ACC112 (cell line): Measurements from ENCODE around the gene SLC1A3.
"Not testable (repeated sequence)": the region's sequence is repeated elsewhere in the genome, so short reads cannot be mapped to it uniquely, and the experiment has no call there.

Source experiments
- H2AFZ ChIP-seq: fragments of 200-600 bp; sonication (generic); one replicate; pipeline ENCODE4 v1.6.0; 2017; ENCODE audit warnings: antibody characterized with exemption, low read length; ENCODE audit not compliant: unreplicated experiment
- H3K27ac ChIP-seq: fragments of 200-600 bp; sonication (generic); 2 replicates; pipeline ENCODE4 v1.5.1; 2014; ENCODE audit warnings: low read depth, mild to moderate bottlenecking, antibody characterized with exemption, low read length, moderate library complexity
- H3K27me3 ChIP-seq: fragments of 200-600 bp; sonication (generic); 2 replicates; pipeline ENCODE4 v1.6.1; 2014; ENCODE audit warnings: mild to moderate bottlenecking, antibody characterized with exemption, low read length, moderate library complexity, mixed read lengths; ENCODE audit not compliant: insufficient read depth
- H3K36me3 ChIP-seq: fragments of 200-600 bp; sonication (generic); 2 replicates; pipeline ENCODE4 v1.6.1; 2016; ENCODE audit warnings: mild to moderate bottlenecking, antibody characterized with exemption, low read length, moderate library complexity, mixed read lengths; ENCODE audit not compliant: insufficient read depth
- H3K4me1 ChIP-seq: fragments of 200-600 bp; sonication (generic); one replicate; pipeline ENCODE4 v1.6.1; 2016; ENCODE audit warnings: low read length, mixed read lengths; ENCODE audit not compliant: insufficient read depth, unreplicated experiment, control insufficient read depth
- H3K4me3 ChIP-seq: fragments of 200-600 bp; sonication (generic); 2 replicates; pipeline ENCODE4 v1.5.1; 2014; ENCODE audit warnings: mild to moderate bottlenecking, low read depth, low read length
- H3K79me2 ChIP-seq: fragments of 200-600 bp; sonication (generic); one replicate; pipeline ENCODE4 v1.6.0; 2016; ENCODE audit warnings: low read length; ENCODE audit not compliant: control insufficient read depth, unreplicated experiment, insufficient read depth

The SLC1A3 gene

GRCh38 chr5:36581070-36581469 is 25.3 kb upstream of the SLC1A3 start:
- Histone ChIP-seq H2AFZ (no peak overlapping the region), H3K79me2 (no peaks in the 10 kb centered on the region), H3K4me1 (no peaks in the 10 kb centered on the region), H3K27ac (no peak overlapping the region), H3K4me3 (no peak overlapping the region), H3K27me3 (peaks cover 20% of the 10 kb centered on the region; the same call in 1 of the 2 replicates), H3K36me3 (no peaks in the 10 kb centered on the region)

DNA sequence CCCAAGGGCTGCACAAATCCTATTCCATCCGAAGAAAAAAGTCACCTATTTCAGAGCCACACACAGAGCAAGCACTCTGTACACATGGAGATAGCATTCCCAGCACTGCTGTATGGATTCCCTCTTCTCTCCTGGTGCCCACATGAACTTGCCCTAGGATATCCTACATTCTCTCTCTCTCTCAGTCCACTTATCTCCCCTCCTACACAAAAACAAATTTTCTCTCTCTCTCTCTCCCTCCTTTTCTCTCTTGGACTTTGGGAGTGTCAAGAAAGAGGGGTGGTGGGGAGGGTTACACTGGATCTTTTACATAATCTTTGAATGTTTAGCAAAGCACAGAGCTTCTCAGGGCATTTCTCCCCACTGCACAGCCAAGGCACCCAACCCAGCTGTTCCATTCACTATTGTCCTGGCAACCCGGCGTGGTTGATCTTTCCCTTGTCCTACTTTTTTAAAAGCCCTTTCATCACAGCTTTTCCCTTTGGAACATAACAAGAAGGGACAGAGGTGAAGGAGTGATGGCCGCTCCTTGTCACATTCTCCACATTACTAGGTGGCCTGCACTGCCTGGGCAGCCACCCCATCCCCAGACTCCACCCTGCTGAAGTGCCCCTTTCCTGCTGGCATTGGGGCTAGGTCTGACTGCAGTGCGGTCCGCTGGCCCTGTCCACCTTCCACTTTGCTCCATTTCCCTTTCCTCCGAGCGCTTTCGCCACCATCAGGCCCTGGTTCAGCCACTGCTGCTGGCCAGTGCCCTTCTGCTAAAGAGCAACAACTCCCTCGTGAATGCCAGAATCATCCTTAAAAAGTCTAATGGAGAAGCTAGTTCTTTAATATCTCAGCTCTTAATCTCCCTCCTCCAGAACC is 22.2 kb upstream of the SLC1A3 start:
- Histone ChIP-seq H3K79me2 (no peaks in the 10 kb centered on the region), H3K27me3 (peaks cover 25% of the 10 kb centered on the region), H3K4me3 (no peak overlapping the region), H3K27ac (no peak overlapping the region), H3K36me3 (no peaks in the 10 kb centered on the region), H3K4me1 (no peaks in the 10 kb centered on the region), H2AFZ (no peak overlapping the region)

GRCh38 chr5:36585701-36586100 is 20.7 kb upstream of the SLC1A3 start:
- H2AFZ ChIP-seq: no peak overlapping the region
- H3K4me1 ChIP-seq: no peaks in the 10 kb centered on the region
- H3K4me3 ChIP-seq: no peak overlapping the region
- peaks cover 25% of the 10 kb centered on the region for H3K27me3 ChIP-seq
- H3K79me2 ChIP-seq: no peaks in the 10 kb centered on the region
- no peaks in the 10 kb centered on the region for H3K36me3 ChIP-seq
- H3K27ac ChIP-seq: no peak overlapping the region

GRCh38 chr5:36587354-36587753 is 19.1 kb upstream of the SLC1A3 start:
- Histone ChIP-seq H2AFZ (no peak overlapping the region), H3K79me2 (no peaks in the 10 kb centered on the region), H3K36me3 (no peaks in the 10 kb centered on the region), H3K27ac (no peak overlapping the region), H3K27me3 (peaks cover 18% of the 10 kb centered on the region), H3K4me1 (no peaks in the 10 kb centered on the region), H3K4me3 (no peak overlapping the region)

DNA sequence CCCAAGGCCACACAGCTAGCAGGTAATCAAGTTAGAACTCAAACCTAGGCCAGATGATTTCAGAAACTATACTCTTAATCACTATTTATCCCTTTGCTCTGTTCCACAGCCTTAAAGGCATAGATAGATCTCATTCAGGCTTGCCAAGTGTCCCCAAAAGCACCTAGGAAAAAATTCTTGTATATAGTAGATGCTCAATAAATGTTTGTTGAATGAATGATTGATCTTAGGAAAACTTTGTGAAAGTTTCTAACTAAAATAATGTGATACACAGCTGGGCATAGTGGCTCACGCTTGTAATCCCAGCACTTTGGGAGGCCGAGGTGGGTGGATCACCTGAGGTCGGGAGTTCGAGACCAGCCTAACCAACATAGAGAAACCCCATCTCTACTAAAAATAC is 16.7 kb upstream of the SLC1A3 start:
- not testable (repeated sequence) for H3K27ac ChIP-seq, H2AFZ ChIP-seq, H3K4me3 ChIP-seq, H3K36me3 ChIP-seq, H3K4me1 ChIP-seq, H3K79me2 ChIP-seq
- peaks cover 13% of the 10 kb centered on the region for H3K27me3 ChIP-seq

DNA sequence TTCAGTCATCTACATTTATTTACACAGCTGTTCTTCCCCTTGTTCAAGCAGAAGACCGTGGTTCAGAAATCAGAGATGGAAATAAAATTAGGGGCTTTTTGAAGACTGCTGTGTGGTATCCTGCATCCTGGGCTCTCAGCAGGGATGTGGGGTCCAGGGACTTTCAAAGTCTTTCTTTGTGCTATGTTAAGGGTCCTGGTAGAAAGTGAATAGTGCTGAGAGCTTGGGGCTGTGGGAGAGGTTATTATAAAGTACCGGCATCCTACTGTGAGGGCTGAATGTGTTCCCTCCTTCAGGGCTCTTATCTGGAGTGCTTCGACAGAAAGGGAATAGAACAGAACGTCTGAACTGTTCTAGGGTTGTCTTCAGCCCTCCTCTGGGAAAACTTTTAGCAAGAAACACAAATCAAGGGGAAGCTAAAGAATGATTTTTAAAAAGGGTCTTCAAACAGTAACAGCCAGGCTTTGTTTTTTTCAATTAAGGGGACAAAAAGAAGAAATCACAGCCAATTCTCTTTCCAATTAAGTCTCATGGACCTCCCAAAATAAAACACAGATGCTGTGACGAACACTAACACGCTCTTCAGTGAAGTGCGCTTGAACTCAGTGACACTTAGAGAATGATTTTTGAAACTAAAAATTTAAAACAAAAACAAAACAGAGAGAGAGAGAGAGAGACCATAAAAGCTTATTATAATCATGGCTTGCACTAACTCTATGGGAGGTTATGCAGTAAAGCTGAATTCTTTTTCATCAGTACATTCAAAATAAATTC is 15.7 kb upstream of the SLC1A3 start:
- H3K4me1 ChIP-seq: no peaks in the 10 kb centered on the region
- H3K36me3 ChIP-seq: no peaks in the 10 kb centered on the region
- H3K4me3 ChIP-seq: no peak overlapping the region
- H3K79me2 ChIP-seq: no peaks in the 10 kb centered on the region
- H3K27me3 ChIP-seq: peaks cover 9% of the 10 kb centered on the region
- H2AFZ ChIP-seq: no peak overlapping the region
- no peak overlapping the region for H3K27ac ChIP-seq

DNA sequence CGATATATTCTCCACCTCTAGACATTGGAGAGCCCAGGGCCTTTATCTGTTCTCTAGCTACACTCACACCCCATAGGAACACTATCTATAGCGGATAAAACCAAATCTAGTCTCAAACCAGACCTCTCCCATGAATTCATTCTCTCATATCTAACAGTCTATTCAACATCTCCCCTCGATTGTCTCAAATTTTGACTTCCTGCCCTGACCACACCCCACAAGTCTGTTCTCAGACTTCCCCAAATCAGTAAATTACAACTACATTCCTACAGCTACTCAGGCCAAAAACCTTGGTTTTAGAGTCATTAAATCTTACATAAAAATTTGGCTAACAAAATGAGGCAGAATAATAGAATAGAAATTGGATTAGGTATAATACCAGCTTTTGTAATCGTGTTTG is 12.5 kb upstream of the SLC1A3 start:
- Histone ChIP-seq H2AFZ (no peak overlapping the region), H3K4me1 (no peaks in the 10 kb centered on the region)

DNA sequence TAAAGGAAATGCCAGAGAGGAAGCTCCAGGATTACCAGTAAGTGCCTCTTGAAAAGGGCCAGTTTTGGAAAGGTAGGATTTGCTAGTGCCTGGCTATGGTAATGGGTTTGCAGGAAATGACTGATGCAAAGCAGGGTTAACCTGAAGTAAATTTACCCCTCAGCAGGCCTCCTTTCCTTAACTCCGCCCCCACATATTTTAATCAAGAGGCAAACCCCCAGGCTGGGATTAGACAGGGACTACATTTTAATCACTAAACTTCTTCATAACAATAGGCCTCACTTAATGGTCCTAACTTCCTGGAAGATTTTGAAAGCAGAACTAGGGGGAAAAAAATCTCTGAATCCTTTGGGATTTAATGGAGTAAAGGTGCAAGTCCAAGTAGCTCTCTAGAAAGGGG is 10.2 kb upstream of the SLC1A3 start:
- Histone ChIP-seq H2AFZ (no peak overlapping the region), H3K27me3 (no peaks in the 10 kb centered on the region), H3K4me3 (no peak overlapping the region), H3K79me2 (no peaks in the 10 kb centered on the region), H3K27ac (no peak overlapping the region), H3K36me3 (no peaks in the 10 kb centered on the region), H3K4me1 (no peaks in the 10 kb centered on the region)

More for the DNA sequence above, 12.5 kb upstream of the SLC1A3 start:
- no peak overlapping the region for H3K27ac ChIP-seq
- H3K79me2 ChIP-seq: no peaks in the 10 kb centered on the region
- no peaks in the 10 kb centered on the region for H3K36me3 ChIP-seq
- no peaks in the 10 kb centered on the region for H3K27me3 ChIP-seq
- H3K4me3 ChIP-seq: no peak overlapping the region

GRCh38 chr5:36596756-36597155 is 9.7 kb upstream of the SLC1A3 start:
- no peak overlapping the region for H2AFZ ChIP-seq
- H3K27ac ChIP-seq: no peak overlapping the region
- H3K4me3 ChIP-seq: no peak overlapping the region
- no peaks in the 10 kb centered on the region for H3K79me2 ChIP-seq
- no peaks in the 10 kb centered on the region for H3K27me3 ChIP-seq
- H3K4me1 ChIP-seq: no peaks in the 10 kb centered on the region
- no peaks in the 10 kb centered on the region for H3K36me3 ChIP-seq

DNA sequence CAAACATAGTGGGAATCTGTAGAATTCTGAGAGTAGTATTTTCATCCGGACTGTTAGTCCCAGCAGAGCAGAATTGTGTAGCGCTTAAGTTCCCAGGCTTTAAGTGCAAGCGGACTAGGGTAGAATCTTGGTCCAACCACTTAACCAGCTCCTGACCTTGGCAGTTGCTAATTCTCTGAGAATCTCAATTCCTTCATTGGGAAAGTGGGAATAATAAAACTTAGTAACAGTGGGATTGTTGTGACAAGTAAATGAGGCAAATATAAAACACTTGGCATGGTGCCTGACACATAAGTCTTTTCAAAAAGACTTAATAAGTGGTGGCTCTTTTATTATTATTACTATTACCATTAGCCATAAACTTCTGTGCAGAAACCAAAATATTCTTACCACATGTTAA is 8.4 kb upstream of the SLC1A3 start:
- Histone ChIP-seq H3K4me3 (no peak overlapping the region), H3K27ac (no peak overlapping the region), H2AFZ (no peak overlapping the region), H3K4me1 (no peaks in the 10 kb centered on the region), H3K27me3 (no peaks in the 10 kb centered on the region), H3K79me2 (no peaks in the 10 kb centered on the region), H3K36me3 (no peaks in the 10 kb centered on the region)
